Measurements from ENCODE around the gene PRSS37.
"Not testable (repeated sequence)": the region's sequence is repeated elsewhere in the genome, so short reads cannot be mapped to it uniquely, and the experiment has no call there.

PRSS37 gene, protein sequence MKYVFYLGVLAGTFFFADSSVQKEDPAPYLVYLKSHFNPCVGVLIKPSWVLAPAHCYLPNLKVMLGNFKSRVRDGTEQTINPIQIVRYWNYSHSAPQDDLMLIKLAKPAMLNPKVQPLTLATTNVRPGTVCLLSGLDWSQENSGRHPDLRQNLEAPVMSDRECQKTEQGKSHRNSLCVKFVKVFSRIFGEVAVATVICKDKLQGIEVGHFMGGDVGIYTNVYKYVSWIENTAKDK
- long read RNA-seq, donor 1: 0 reads
- long read RNA-seq, donor 2: 0 reads
- long read RNA-seq, donor 3: 0 reads
- long read RNA-seq, donor 4: 0 reads
- long read RNA-seq, donor 5: 0 reads
- long read RNA-seq, donor 6: 0 reads
- long read RNA-seq, donor 7: 0 reads
- long read RNA-seq, donor 8: 0 reads

GRCh38 chr7:141841385-141841784 lies at the start of gene PRSS37:
Gene PRSS37, minus strand, starts transcription at chr7:141841485. Its CDS starts 436 bp downstream, at chr7:141841049.
- DNase-seq: no peak

DNA sequence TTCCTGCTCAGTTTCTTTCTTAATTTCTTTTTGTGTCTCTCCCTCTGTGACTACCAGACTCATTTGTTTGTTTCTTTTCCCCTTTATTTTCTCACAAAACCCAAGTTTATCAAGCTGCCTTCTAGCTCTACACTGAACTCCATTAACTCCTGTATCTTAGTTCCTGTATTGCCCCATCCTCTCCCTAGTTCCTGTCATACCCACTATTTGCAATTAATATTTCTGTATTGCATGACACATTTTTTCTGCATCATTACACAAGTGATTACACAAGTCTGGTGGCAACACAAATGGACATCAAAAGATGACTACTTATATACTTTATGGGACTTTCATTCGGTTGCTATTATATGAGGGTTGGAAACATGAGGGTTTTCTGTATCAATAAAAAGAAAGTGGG lies 48.0 kb upstream of the PRSS37 start:
- DNase-seq: no peak

GRCh38 chr7:141884539-141885225 lies 43.4 kb upstream of the PRSS37 start:
- DNase-seq: no peak

- DNase-seq: no peak
These were observed 39.7 kb upstream of the PRSS37 start for GRCh38 chr7:141880960-141881359.

- no peak for DNase-seq
These were observed 36.1 kb upstream of the PRSS37 start for GRCh38 chr7:141877365-141877764.

GRCh38 chr7:141876371-141876770 lies 35.1 kb upstream of the PRSS37 start:
- no peak for DNase-seq

DNA sequence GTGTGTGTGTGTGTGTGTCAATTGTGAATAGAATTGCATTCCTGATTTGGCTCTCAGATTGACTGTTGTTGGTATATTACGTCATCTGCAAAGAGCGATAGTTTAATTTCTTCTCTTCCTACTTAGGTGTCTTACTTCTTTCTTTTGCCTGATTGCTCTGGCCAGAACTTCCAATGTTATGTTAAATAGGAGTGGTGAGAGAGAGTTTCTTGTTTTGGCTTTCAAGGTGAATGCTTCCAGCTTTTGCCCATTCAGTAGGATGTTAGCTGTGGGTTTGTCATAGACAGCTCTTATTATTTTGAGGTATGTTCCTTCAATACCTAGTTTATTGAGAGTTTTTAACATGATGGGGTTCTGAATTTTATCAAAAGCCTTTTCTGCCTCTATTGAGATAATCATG lies 34.2 kb upstream of the PRSS37 start:
- DNase-seq: no peak

DNA sequence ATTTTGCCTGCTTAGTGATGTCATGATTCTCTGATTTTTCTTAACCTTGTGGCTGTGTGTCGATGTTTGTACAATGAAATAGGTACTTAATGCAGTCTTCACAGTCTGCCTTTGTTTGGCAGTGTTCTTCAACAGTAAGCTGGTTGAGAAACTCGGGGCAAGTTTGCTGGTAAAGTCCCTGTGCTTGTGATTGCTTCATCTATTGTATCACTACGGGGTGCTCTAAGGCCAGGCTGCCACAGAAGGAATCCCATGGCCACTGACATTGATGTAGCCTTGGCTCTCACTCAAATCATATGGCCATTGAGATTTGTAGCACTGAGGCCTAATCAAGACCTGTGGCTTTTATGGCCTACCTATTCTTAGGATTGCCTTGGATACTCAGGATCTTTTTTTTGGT lies 33.5 kb upstream of the PRSS37 start:
- no peak for DNase-seq

DNA sequence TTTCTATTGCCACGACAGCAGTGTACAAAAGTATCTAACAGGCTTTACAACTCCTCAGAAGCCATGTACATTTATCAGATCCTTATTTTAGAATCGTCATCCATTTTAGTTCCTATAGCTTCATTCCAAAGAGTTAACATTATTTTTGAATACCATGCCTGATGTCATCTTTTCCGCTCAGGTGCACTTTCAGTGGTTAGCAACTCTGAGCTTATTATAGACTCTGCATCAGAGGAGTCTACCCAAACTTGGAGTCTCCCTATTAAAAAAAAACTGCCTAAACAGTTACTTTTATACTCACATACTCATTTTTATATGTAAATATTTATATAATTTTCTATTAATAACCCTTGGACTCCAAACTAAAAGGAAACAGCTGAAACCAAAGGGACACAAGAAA lies 31.6 kb upstream of the PRSS37 start:
- no peak for DNase-seq

DNA sequence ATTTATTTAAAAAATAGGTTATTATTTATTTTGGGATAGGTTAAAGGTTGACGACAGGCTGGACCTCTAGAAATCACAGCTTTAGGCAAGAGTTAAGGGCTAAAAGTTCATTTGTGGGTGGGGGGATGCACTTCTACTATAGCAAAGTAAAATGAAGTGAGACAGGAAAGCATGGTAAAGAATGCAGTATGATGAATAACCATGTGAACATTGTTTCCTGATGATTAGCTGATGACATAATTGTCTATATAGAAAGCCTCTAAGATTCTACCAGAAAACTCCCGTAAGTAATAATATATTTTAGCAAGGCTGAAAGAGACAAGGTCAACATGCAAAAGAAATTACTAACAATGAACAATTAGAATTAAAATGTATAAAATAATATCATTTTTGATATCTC lies 25.7 kb upstream of the PRSS37 start:
- DNase-seq: no peak

DNA sequence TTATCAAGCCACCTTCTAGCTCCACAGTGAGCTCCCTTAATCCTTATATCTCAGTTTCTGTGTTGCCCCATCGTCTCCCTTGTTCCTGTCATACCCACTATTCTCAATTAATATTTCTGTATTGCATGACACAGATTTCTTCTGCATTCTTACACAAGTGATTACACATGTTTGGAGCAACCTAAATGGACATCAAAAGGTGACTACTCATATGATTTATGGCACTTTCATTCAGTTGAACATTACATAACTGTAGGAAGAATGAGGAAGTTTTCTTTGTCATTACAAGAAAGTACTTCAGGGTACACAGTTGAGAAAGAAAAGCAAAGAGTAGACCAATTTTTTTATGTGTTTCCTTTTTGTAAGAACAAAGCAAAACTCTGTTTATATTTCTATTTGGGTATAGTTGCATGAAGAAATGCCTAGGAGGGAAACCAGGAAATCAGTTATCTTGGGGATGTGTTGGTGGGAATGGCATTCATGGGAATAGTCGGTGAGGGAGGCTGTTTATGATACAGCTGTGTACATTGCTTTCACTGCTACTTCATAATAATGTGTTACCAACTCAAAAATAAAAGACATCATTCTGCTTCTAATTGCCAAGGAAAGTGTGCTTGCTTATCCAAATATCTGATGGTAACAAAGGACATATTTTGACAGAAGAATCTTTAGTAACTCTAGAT lies 23.6 kb upstream of the PRSS37 start:
- no peak for DNase-seq

DNA sequence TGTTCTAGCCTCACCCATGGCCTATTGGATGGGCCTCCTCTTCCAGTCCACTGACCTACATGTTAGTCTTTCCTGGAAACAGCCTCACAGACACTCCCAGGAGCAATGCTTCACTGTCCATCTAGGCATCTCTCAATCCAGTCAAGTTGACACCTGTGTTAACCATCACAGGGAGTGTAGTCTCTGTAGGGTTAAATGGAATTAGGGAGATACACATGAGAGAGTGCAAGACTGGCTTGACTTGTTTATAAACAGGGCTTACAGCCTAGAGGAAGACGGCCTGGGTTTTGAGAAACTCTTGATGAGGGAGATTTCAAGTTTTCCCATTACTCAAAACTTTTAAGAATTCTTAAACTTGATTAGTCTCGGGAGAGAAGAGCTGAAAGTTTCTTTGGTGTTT lies 18.9 kb upstream of the PRSS37 start:
- DNase-seq: no peak

DNA sequence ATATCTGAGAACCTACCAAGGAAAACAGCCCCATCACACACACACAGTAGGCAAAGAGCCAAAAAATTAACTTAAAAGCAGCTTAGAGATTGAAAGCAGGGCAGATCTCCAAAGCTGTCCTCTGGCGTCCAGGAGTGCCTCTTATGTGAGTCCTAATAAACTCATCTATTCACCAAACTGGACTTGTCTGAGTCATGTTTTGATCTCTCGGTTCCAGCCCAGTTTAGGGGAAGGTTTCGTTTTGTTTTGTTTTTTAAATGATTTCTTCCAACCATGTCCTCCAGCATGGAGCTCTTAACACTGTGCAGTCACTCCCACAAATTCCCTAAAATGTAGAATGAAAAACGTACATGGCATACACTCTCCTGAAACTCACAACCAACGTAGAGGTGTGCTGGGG lies 6.7 kb upstream of the PRSS37 start:
- DNase-seq: no peak

GRCh38 chr7:141844256-141844655 lies 3.0 kb upstream of the PRSS37 start:
- DNase-seq: no peak

GRCh38 chr7:141842904-141843303 lies 1.6 kb upstream of the PRSS37 start:
- DNase-seq: no peak

GRCh38 chr7:141840708-141841107 lies 577 bp downstream of the PRSS37 start:
- DNase-seq: no peak

- no peak for DNase-seq
These were observed 2.0 kb downstream of the PRSS37 start for GRCh38 chr7:141839256-141839655.

GRCh38 chr7:141838581-141838980 lies 2.7 kb downstream of the PRSS37 start:
- DNase-seq: no peak

GRCh38 chr7:141837683-141838082 lies 3.6 kb downstream of the PRSS37 start:
- DNase-seq: no peak

DNA sequence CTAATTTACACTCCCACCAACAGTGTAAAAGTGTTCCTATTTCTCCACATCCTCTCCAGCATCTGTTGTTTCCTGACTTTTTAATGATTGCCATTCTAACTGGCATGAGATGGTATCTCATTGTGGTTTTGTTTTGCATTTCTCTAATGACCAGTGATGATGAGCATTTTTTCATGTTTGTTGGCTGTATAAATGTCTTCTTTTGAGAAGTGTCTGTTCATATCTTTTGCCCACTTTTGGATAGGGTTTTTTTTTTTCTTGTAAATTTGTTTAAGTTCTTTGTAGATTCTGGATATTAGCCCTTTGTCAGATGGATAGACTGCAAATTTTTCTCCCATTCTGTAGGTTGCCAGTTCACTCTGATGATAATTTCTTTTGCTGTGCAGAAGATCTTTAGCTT lies 18.9 kb downstream of the PRSS37 start:
- DNase-seq: not testable (repeated sequence)

DNA sequence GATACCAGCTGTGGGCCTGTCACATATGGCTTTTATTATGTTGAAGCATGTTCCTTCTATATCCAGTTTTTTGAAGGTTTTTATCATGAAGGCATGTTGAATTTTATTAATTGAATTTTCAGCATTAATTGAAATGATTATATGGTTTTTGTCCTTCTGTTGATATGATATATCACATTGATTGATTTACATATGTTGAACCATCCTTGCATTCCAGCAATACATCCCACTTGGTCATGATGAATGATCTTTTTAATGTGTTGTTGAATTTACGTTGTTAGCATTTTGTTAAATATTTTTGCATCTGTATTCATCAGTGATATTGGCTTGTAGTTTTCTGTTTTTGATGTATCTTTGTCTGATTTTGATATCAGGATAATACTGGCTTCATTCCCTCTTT lies 21.2 kb downstream of the PRSS37 start:
- no peak for DNase-seq

- no peak for DNase-seq
These were observed 48.8 kb downstream of the PRSS37 start for GRCh38 chr7:141792526-141792925.

DNA sequence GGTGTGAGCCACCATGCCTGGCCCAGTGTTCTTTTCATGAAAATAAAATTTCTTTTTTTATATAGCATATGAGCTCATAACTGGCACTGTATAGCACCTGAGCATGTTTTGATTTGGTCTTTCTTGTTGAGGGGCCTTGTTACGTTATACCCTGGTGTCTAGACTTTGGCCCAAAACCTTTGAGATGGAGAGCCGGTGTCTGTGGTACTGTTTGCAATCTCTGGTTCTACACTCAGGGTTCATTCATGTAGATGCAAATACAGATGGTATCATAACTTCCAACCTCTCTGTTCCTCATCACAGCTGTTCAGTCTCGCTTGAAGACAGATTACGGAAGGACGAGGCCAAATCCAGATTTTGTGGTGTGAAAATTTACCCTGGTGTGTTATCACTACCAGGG lies 51.4 kb downstream of the PRSS37 start, which contains the start of gene TAS2R5:
Gene TAS2R5, plus strand, starts transcription at position 301 of the 400 bp plus-strand sequence. CDS start 145 bp downstream, outside the sequence.
- DNase-seq: no peak
